WI38 (cell line): ENCODE measurements around the gene RAB30.
"Not testable (repeated sequence)": the region's sequence is repeated elsewhere in the genome, so short reads cannot be mapped to it uniquely, and the experiment has no call there.

Experiments
- H3K4me3 ChIP-seq: 2 replicates; pipeline ENCODE4 v1.5.1; 2011; ENCODE audit warnings: low read depth, mild to moderate bottlenecking, control low read depth, low read length
- CTCF ChIP-seq: IDR thresholded peaks from 2 replicates; pipeline ENCODE4 v1.5.1; 2012; ENCODE audit warnings: low read depth, mild to moderate bottlenecking, control low read depth, low read length

Gene RAB30

GRCh38 chr11:82978422-82979099 lies 93.1 kb downstream of the RAB30 start:
- no peak for TF ChIP-seq CTCF
- no peak overlapping the region for H3K4me3 ChIP-seq

GRCh38 chr11:82976786-82977185 lies 94.9 kb downstream of the RAB30 start:
- no peak overlapping the region for H3K4me3 ChIP-seq
- TF ChIP-seq CTCF, result no peak

GRCh38 chr11:82975882-82976281 lies 95.8 kb downstream of the RAB30 start:
- H3K4me3 ChIP-seq, result no peak overlapping the region
- no peak for TF ChIP-seq CTCF

- no peak for TF ChIP-seq CTCF
- H3K4me3 ChIP-seq, result no peak overlapping the region
Measured at GRCh38 chr11:82974851-82975250, 96.8 kb downstream of the RAB30 start.

GRCh38 chr11:82974135-82974534 lies 97.6 kb downstream of the RAB30 start:
- H3K4me3 ChIP-seq, result no peak overlapping the region

GRCh38 chr11:82972103-82972502 lies 99.6 kb downstream of the RAB30 start:
- no peak for TF ChIP-seq CTCF
- H3K4me3 ChIP-seq, result no peak overlapping the region

More at GRCh38 chr11:82974135-82974534, 97.6 kb downstream of the RAB30 start:
- no peak for TF ChIP-seq CTCF

GRCh38 chr11:82971519-82971946 lies 100.2 kb downstream of the RAB30 start:
- H3K4me3 ChIP-seq, result not testable (repeated sequence)

GRCh38 chr11:82970507-82971083 lies 101.1 kb downstream of the RAB30 start:
- H3K4me3 ChIP-seq, result not testable (repeated sequence)
